BLaER1 (cell line): ENCODE results near the gene PIK3R4.

Experiments used
- H3K27ac ChIP-seq: shearing (Covaris generic); formaldehyde crosslinking; 2 replicates; pipeline ENCODE4 v1.8.1; 2022
- H3K27me3 ChIP-seq: shearing (Covaris generic); formaldehyde crosslinking; 2 replicates; pipeline ENCODE4 v1.8.1; 2022
- H3K36me3 ChIP-seq: shearing (Covaris generic); formaldehyde crosslinking; 2 replicates; pipeline ENCODE4 v1.8.1; 2022
- H3K4me1 ChIP-seq: shearing (Covaris generic); formaldehyde crosslinking; 2 replicates; pipeline ENCODE4 v1.8.1; 2022
- H3K4me2 ChIP-seq: shearing (Covaris generic); formaldehyde crosslinking; 2 replicates; pipeline ENCODE4 v1.8.1; 2022
- H3K4me3 ChIP-seq: shearing (Covaris generic); formaldehyde crosslinking; 2 replicates; pipeline ENCODE4 v1.8.1; 2022
- H3K9ac ChIP-seq: shearing (Covaris generic); formaldehyde crosslinking; 2 replicates; pipeline ENCODE4 v1.8.1; 2022
- H3K9me3 ChIP-seq: shearing (Covaris generic); formaldehyde crosslinking; 2 replicates; pipeline ENCODE4 v1.8.1; 2022
- H4K20me1 ChIP-seq: shearing (Covaris generic); formaldehyde crosslinking; 2 replicates; pipeline ENCODE4 v1.8.1; 2022
- Cebpa-rat ChIP-seq: shearing (Covaris generic); IDR thresholded peaks from 2 replicates; pipeline ENCODE4 v1.8.1; 2022

Gene PIK3R4

GRCh38 chr3:130772129-130772528, 25.5 kb upstream of the PIK3R4 start:
- Histone ChIP-seq H3K4me3 (no peak overlapping the region), H3K27me3 (no peaks in the 10 kb centered on the region), H3K9ac (no peak overlapping the region), H3K4me1 (no peaks in the 10 kb centered on the region), H3K9me3 (no peaks in the 10 kb centered on the region), H3K36me3 (no peaks in the 10 kb centered on the region), H4K20me1 (no peaks in the 10 kb centered on the region), H3K27ac (no peak overlapping the region), H3K4me2 (no peak overlapping the region)
- TF ChIP-seq Cebpa-rat, result no peak

DNA sequence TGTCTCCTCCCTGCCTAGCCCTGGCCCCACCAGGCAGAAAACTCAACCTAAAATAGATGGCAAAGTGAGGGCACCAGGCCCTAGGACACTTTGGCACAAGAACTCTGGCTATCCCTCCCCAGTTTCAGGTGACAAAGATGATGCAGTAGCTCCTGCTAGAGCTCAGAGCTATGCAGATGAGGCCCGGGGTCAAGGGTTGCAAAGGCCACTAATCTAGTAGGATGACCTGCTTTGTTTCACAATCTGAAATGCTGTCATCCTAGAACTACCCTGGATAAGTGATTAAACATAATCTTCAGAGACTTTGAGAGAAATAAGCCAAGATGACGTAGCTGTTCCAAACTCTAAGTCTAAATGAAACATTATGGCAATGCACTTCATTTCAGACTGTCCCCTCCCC, 24.0 kb upstream of the PIK3R4 start:
- H3K9ac ChIP-seq, result no peak overlapping the region
- no peaks in the 10 kb centered on the region for H3K4me1 ChIP-seq
- H3K4me3 ChIP-seq, result no peak overlapping the region
- H3K9me3 ChIP-seq, result no peaks in the 10 kb centered on the region
- no peaks in the 10 kb centered on the region for H4K20me1 ChIP-seq
- H3K4me2 ChIP-seq, result no peak overlapping the region
- H3K27ac ChIP-seq, result no peak overlapping the region
- no peaks in the 10 kb centered on the region for H3K27me3 ChIP-seq
- no peaks in the 10 kb centered on the region for H3K36me3 ChIP-seq
- TF ChIP-seq Cebpa-rat, result no peak

GRCh38 chr3:130761730-130762311, 15.2 kb upstream of the PIK3R4 start:
- H3K4me1 ChIP-seq, result no peaks in the 10 kb centered on the region
- no peak overlapping the region for H3K9ac ChIP-seq
- no peak for TF ChIP-seq Cebpa-rat
- no peaks in the 10 kb centered on the region for H3K27me3 ChIP-seq
- no peaks in the 10 kb centered on the region for H3K9me3 ChIP-seq
- no peaks in the 10 kb centered on the region for H4K20me1 ChIP-seq
- H3K4me2 ChIP-seq, result no peak overlapping the region
- no peak overlapping the region for H3K27ac ChIP-seq
- no peak overlapping the region for H3K4me3 ChIP-seq
- H3K36me3 ChIP-seq, result no peaks in the 10 kb centered on the region

DNA sequence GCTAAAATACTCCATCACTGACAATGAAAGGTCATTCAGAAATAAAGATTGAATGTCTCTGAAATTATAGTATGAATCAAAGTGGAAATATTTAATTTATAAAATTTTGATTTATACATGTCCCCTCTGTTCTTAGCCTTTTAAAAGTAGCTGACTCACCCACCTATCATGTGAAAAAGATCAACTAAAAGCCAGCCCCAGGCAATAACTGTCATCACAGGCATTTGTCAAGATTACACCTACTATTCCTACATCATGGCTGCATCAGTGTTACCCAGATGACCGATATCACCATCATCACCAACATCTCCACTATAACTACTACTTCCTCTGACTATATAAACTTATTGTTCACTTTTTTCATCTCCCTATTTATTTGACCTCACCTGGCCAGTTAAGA, 14.3 kb upstream of the PIK3R4 start:
- Histone ChIP-seq H4K20me1 (no peaks in the 10 kb centered on the region), H3K9me3 (no peaks in the 10 kb centered on the region), H3K36me3 (no peaks in the 10 kb centered on the region), H3K4me1 (no peaks in the 10 kb centered on the region), H3K27ac (no peak overlapping the region), H3K4me2 (no peak overlapping the region), H3K27me3 (no peaks in the 10 kb centered on the region), H3K9ac (no peak overlapping the region), H3K4me3 (no peak overlapping the region)
- no peak for TF ChIP-seq Cebpa-rat

DNA sequence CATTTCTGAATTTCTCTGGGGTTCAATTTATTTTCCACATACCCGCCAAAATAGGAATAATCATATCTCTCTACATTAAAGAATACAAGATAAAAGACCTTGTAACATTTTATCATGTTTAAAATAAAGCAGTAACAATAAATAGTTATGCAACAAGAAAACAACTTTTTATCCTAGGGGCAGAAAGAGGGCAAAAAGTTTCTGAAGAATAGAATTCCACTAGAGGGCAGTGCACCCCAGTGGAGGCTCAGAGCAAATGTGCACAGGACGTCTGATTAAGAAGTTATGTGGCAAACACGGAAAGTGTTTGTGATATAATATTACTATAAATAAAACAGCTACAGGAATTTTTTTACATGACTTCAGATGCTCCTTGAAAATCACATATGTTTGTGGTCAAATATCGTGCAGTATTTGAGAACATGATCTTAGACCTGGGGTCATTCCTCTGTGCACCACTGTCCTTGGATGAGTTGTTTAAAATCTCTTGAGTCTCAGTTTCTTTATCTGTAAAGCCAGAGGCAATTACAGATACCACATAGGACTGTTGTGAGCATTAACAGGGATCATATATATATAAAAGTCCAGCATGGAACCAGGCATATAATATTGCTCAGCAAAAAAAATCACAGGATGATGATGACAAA, 13.2 kb upstream of the PIK3R4 start:
- Histone ChIP-seq H3K4me1 (no peaks in the 10 kb centered on the region), H3K27ac (no peak overlapping the region), H4K20me1 (no peaks in the 10 kb centered on the region), H3K36me3 (no peaks in the 10 kb centered on the region), H3K4me2 (no peak overlapping the region), H3K9ac (no peak overlapping the region), H3K27me3 (no peaks in the 10 kb centered on the region), H3K9me3 (no peaks in the 10 kb centered on the region), H3K4me3 (no peak overlapping the region)
- no peak for TF ChIP-seq Cebpa-rat

GRCh38 chr3:130758624-130759369, 12.2 kb upstream of the PIK3R4 start:
- Histone ChIP-seq H4K20me1 (no peaks in the 10 kb centered on the region), H3K9ac (no peak overlapping the region), H3K36me3 (no peaks in the 10 kb centered on the region), H3K4me1 (no peaks in the 10 kb centered on the region), H3K4me3 (no peak overlapping the region), H3K9me3 (no peaks in the 10 kb centered on the region), H3K27me3 (no peaks in the 10 kb centered on the region), H3K27ac (no peak overlapping the region), H3K4me2 (no peak overlapping the region)
- TF ChIP-seq Cebpa-rat, result no peak

- Histone ChIP-seq H3K27ac (no peak overlapping the region), H4K20me1 (no peaks in the 10 kb centered on the region), H3K36me3 (no peaks in the 10 kb centered on the region), H3K9me3 (no peaks in the 10 kb centered on the region), H3K4me3 (no peak overlapping the region), H3K27me3 (no peaks in the 10 kb centered on the region), H3K4me2 (no peak overlapping the region), H3K9ac (no peak overlapping the region), H3K4me1 (no peaks in the 10 kb centered on the region)
- TF ChIP-seq Cebpa-rat, result no peak
Observed at GRCh38 chr3:130757611-130758150, 11.1 kb upstream of the PIK3R4 start.

GRCh38 chr3:130755666-130756065, 9.0 kb upstream of the PIK3R4 start:
- Histone ChIP-seq H3K4me2 (no peak overlapping the region), H4K20me1 (no peaks in the 10 kb centered on the region), H3K27me3 (no peaks in the 10 kb centered on the region), H3K4me3 (no peak overlapping the region), H3K27ac (no peak overlapping the region), H3K9ac (no peak overlapping the region), H3K4me1 (no peaks in the 10 kb centered on the region), H3K36me3 (no peaks in the 10 kb centered on the region), H3K9me3 (no peaks in the 10 kb centered on the region)
- no peak for TF ChIP-seq Cebpa-rat

GRCh38 chr3:130748981-130749380, 2.4 kb upstream of the PIK3R4 start:
- no peak for TF ChIP-seq Cebpa-rat
- Histone ChIP-seq H3K27ac (no peak overlapping the region), H3K9me3 (no peaks in the 10 kb centered on the region), H3K4me3 (no peak overlapping the region), H3K4me1 (peaks cover 25% of the 10 kb centered on the region), H3K36me3 (peaks cover 8% of the 10 kb centered on the region), H3K9ac (no peak overlapping the region), H3K27me3 (no peaks in the 10 kb centered on the region), H3K4me2 (no peak overlapping the region; the same call in 1 of the 2 replicates), H4K20me1 (peaks cover 11% of the 10 kb centered on the region; the same call in 1 of the 2 replicates)

DNA sequence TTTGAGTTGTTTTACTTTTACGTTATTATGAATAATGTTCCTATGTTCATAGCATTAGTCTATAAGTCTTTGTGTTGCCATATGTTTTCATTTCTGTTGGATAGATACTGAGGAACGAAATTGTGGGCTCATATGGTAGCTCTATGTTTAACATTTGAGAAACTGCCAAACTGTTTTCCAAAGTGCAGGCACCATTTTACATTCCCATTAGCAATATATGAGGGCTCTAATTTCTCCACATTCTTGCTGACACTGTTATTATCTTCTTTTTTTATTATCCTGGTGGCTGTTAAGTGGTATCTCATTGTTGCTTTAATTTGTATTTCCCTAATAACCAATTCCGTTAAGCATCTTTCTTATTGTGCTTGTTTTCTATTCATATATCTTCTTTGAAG, 1.8 kb upstream of the PIK3R4 start:
- H3K27me3 ChIP-seq, result no peaks in the 10 kb centered on the region
- no peak overlapping the region for H3K9ac ChIP-seq
- H3K4me1 ChIP-seq, result peaks cover 30% of the 10 kb centered on the region
- peak overlapping the region; percentile 92 for H3K4me3 ChIP-seq
- peaks cover 13% of the 10 kb centered on the region for H3K36me3 ChIP-seq
- no peaks in the 10 kb centered on the region for H3K9me3 ChIP-seq
- no peak overlapping the region for H3K27ac ChIP-seq
- H3K4me2 ChIP-seq, result peak overlapping the region; percentile 90
- H4K20me1 ChIP-seq, result peaks cover 16% of the 10 kb centered on the region; the same call in 1 of the 2 replicates
- no peak for TF ChIP-seq Cebpa-rat
